ENCODE data around the gene LAMC2.

LAMC2 gene

GRCh38 chr1:183214021-183214970, 28.2 kb downstream of the LAMC2 start:
- no peak for DNase-seq (ENCODE audit: low spot score)

DNA sequence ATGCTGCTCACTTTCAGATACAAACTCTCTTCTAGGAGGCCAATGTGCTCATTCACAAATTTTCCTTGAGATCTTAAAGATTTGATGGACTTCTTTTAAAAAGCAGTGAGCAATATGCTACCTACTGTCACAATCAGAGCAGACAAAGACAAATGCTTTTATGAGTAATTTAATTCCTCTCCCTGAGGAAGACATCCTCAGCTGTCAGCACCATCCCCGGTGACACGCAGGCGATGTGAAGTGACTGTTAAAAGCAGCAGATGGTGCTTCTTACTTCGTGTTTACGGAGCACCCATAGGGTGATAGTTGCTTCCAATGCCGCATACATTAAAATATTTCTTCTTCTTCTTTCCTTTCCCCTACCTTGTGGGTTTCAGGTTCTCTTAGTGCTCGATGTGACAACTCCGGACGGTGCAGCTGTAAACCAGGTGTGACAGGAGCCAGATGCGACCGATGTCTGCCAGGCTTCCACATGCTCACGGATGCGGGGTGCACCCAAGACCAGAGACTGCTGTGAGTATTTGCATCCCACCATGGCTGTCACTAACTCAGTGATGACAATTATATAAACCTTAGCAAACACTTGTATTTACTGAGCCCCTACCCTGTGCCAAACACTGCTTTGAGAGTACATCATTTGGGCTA, 29.1 kb downstream of the LAMC2 start:
- no peak for DNase-seq (ENCODE audit: low spot score)

- DNase-seq (ENCODE audit: low spot score), result no peak
Observed at GRCh38 chr1:183215936-183216335, 29.9 kb downstream of the LAMC2 start.

DNA sequence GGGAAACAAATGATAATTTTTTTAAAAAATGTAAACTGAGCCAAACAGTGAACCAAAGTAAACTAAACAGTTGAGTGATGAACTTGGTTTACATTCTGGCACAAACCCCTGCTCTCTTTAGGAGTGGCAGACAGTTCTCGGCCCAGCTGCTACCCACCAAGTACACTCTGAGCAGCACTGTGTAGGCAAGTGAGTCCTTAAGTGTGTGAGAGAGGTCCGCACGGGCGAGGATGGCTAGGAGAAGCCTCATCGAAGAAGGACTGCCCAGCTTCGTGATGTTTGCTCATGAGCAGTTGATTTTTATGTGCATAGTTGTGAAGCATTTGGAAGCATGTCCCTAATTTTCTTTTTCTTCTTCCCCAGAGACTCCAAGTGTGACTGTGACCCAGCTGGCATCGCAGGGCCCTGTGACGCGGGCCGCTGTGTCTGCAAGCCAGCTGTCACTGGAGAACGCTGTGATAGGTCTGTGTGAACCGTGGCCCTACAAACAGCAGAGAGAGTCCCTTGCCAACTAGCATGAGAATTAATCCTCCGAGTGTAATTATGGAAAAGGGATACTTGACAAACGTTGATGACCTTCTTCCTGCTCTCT, 32.1 kb downstream of the LAMC2 start:
- no peak for DNase-seq (ENCODE audit: low spot score)

- no peak for DNase-seq (ENCODE audit: low spot score)
Observed at GRCh38 chr1:183218971-183219615, 33.0 kb downstream of the LAMC2 start.

GRCh38 chr1:183219616-183220009, 33.5 kb downstream of the LAMC2 start:
- DNase-seq (ENCODE audit: low spot score), result no peak

- no peak for DNase-seq (ENCODE audit: low spot score)
Observed at GRCh38 chr1:183222909-183223308, 36.8 kb downstream of the LAMC2 start.

DNA sequence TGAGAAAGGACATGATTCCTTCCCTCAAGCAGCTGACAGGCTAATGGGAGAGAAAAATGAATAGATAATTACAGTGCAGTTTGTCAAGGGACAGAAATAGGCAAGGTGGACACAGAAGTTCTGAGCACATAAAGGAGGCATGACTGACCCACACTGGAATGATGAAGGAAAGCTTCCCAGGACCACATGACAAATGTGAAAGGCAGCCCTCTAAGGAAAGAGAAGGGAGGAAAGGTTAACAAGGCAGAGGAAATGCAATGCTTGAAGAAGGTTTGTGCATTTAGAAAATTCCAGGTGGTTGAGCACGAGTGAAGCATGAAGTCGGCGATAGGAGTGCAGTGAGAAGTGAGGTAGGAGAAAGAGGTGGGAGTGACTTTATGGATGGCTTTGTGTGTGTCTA, 37.4 kb downstream of the LAMC2 start:
- DNase-seq (ENCODE audit: low spot score), result no peak

DNA sequence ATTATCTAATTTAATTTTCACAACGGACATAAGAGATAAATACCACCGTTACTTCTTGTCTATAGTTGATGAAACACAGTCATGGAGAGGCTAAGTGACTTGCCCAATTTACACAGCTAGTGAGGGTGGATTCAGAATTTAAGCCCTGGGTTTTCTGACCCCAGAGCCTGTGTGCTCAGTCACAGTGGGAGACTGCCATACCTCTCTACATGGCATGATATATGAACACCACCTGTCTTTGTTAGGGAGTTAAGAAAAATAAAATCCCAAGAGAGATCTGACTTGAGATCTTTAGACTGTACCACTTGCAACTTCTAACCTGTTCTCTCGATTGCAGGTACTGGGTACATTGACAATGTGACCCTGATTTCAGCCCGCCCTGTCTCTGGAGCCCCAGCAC, 40.3 kb downstream of the LAMC2 start:
- no peak for DNase-seq (ENCODE audit: low spot score)

DNA sequence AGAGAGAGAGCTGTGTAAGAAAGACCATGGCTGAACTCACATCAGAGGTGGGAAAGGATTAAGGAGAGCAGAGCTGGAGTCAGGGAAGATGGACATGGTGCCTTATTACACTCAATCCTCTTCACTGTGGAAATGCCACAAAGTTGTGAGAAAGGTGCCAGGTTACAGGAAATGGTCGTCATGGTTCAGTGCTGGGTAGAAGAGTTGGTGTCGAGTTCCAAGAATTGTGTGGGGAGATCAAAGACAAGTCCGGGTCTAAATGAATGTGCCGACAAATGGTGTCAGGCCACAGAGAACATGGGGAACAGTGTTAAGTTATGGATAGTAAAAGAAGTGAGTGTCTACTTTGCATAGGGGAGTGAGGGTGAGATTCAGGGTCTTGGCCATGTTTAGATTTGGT, 40.9 kb downstream of the LAMC2 start:
- DNase-seq (ENCODE audit: low spot score), result no peak

- DNase-seq (ENCODE audit: low spot score), result peak; percentile 16
Observed at GRCh38 chr1:183227422-183228346, 41.6 kb downstream of the LAMC2 start.

- DNase-seq (ENCODE audit: low spot score), result peak; percentile 15
Observed at GRCh38 chr1:183228347-183229220, 42.5 kb downstream of the LAMC2 start.

- DNase-seq (ENCODE audit: low spot score), result no peak
Observed at GRCh38 chr1:183230413-183230812, 44.3 kb downstream of the LAMC2 start.

DNA sequence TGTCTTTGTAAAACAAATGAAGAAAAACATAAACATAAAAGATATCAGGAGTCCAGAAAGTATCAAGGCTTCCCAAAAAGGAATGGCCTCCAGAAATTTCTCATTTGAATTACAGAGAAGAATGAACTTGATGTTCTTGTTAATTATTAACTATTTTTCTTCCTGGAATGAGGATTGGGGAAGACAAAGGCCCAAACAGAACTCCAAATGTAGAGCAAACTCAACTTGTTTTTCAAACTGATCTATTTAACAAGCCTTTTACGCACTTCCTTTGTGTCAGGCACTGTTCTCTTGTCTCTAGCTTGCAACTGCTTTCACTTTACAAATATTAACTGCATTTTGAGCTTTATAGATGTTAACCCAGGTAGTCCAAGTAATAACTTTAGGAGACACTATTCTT, 45.5 kb downstream of the LAMC2 start:
- DNase-seq (ENCODE audit: low spot score), result no peak

- no peak for DNase-seq (ENCODE audit: low spot score)
Observed at GRCh38 chr1:183233113-183233512, 47.0 kb downstream of the LAMC2 start.

- peak; percentile 69 for DNase-seq (ENCODE audit: low spot score)
Observed at GRCh38 chr1:183234660-183235476, 48.8 kb downstream of the LAMC2 start.

DNA sequence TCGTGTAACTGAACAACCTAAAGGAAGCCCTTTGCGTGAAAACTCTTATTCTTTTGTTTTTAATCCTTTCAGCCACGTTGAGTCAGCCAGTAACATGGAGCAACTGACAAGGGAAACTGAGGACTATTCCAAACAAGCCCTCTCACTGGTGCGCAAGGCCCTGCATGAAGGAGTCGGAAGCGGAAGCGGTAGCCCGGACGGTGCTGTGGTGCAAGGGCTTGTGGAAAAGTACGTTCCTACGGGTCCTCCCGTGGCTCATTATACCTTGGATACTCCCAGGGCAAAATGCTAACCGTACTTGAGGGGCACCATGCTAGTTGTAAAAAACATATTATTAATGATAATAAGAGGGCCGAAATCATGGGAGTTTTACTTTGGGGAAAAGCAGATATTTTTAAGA, 49.4 kb downstream of the LAMC2 start:
- DNase-seq (ENCODE audit: low spot score), result no peak

DNA sequence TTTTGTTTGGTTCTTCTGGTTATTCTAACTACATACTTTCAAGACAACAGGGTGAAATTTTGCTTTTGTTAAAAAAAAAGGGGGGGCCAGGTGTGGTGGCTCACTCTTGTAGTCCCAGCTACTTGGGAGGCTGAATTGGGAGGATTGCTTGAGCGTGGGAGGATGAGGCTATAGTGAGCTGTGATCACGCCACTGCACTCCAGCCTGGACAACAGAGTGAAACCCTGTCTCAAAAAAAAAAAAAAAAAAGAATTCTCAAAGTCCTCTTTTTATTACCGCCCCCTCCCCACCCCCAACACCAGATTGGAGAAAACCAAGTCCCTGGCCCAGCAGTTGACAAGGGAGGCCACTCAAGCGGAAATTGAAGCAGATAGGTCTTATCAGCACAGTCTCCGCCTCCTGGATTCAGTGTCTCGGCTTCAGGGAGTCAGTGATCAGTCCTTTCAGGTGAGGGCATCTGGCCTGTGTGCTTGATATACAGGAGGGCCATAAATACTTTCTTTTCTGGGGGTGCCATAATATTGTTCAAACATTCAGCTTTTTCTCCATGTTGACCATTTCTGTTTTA, 50.2 kb downstream of the LAMC2 start:
- no peak for DNase-seq (ENCODE audit: low spot score)

DNA sequence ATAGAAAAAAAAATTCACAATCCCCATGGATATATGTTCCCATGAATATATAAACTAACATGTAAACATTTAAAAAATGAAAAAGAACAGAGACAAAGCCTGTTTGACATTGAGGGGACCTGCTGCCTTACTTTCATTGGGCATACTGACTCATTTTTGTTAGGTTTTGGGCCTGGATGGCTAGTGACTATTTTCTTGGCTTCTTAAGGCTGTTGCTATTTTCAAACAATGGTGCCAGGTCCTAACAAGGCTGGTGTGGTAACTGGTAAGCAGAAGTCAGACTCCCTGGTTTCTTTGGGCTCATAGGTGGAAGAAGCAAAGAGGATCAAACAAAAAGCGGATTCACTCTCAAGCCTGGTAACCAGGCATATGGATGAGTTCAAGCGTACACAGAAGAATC, 51.0 kb downstream of the LAMC2 start:
- DNase-seq (ENCODE audit: low spot score), result no peak

Measured in LoVo (cell line).